DND-41 (cell line): Measurements from ENCODE around the gene OTUD7B.

Source experiments
- ATAC-seq: fragments of 200-7000 bp; cut with Tn5 transposase; 3 replicates; pipeline ENCODE4 v1.9.1; 2021; ENCODE audit warnings: low read depth; ENCODE audit not compliant: insufficient read depth
- DNase-seq: peaks from one replicate; pipeline ENCODE4 v3.0.0-alpha.2; 2020
- H2AFZ ChIP-seq: 2 replicates; pipeline ENCODE4 v1.6.0; 2012; ENCODE audit warnings: low read depth, low read length
- H3K27ac ChIP-seq: 2 replicates; pipeline ENCODE4 v1.5.1; 2012; ENCODE audit warnings: low read length, inconsistent platforms
- H3K27me3 ChIP-seq: fragments of 200-600 bp; sonication (generic); 2 replicates; pipeline ENCODE4 v1.6.0; 2012; ENCODE audit warnings: low read length, mild to moderate bottlenecking, inconsistent platforms; ENCODE audit not compliant: insufficient read depth, poor library complexity
- H3K36me3 ChIP-seq: 2 replicates; pipeline ENCODE4 v1.5.1; 2012; ENCODE audit warnings: low read length, inconsistent platforms; ENCODE audit not compliant: insufficient read depth
- H3K4me1 ChIP-seq: 2 replicates; pipeline ENCODE4 v1.5.1; 2012; ENCODE audit warnings: mild to moderate bottlenecking, low read length; ENCODE audit not compliant: insufficient read depth
- H3K4me2 ChIP-seq: 2 replicates; pipeline ENCODE4 v1.6.0; 2012; ENCODE audit warnings: mild to moderate bottlenecking, moderate library complexity, low read length, inconsistent platforms; ENCODE audit not compliant: insufficient read depth
- H3K4me3 ChIP-seq, 2 experiments: fragments of 200-600 bp in 1 of 2; shearing (Covaris generic) in 1 of 2; 2 replicates each; pipeline ENCODE4 v1.5.1; 2012 to 2016; ENCODE audit warnings: inconsistent platforms in 2 of 2, low read length in 2 of 2, mild to moderate bottlenecking in 2 of 2, low read depth in 1 of 2, moderate library complexity in 1 of 2
- H3K79me2 ChIP-seq: 2 replicates; pipeline ENCODE4 v1.6.0; 2012; ENCODE audit warnings: low read length, inconsistent platforms; ENCODE audit not compliant: insufficient read depth
- H3K9ac ChIP-seq: 2 replicates; pipeline ENCODE4 v1.6.0; 2012; ENCODE audit warnings: low read depth, mild to moderate bottlenecking, inconsistent platforms, low read length, moderate library complexity
- H3K9me3 ChIP-seq: 2 replicates; pipeline ENCODE4 v1.5.1; 2012; ENCODE audit warnings: low read length, moderate library complexity, mild to moderate bottlenecking, inconsistent platforms; ENCODE audit not compliant: insufficient read depth, severe bottlenecking
- H4K20me1 ChIP-seq: 2 replicates; pipeline ENCODE4 v1.6.0; 2012; ENCODE audit warnings: low read length; ENCODE audit not compliant: insufficient read depth
- EZH2 ChIP-seq: IDR thresholded peaks from 3 replicates; pipeline ENCODE4 v1.6.1; 2012; ENCODE audit warnings: borderline replicate concordance, low read depth, mild to moderate bottlenecking, moderate library complexity, low read length, inconsistent platforms; ENCODE audit not compliant: severe bottlenecking
- TF ChIP-seq, protein P1 (sequence below): IDR thresholded peaks from 2 replicates; pipeline ENCODE4 v1.5.1; 2012; ENCODE audit warnings: borderline replicate concordance, low read length, moderate library complexity, mild to moderate bottlenecking; ENCODE audit not compliant: poor library complexity, severe bottlenecking; ENCODE audit errors: extremely low read depth

The OTUD7B gene

DNA sequence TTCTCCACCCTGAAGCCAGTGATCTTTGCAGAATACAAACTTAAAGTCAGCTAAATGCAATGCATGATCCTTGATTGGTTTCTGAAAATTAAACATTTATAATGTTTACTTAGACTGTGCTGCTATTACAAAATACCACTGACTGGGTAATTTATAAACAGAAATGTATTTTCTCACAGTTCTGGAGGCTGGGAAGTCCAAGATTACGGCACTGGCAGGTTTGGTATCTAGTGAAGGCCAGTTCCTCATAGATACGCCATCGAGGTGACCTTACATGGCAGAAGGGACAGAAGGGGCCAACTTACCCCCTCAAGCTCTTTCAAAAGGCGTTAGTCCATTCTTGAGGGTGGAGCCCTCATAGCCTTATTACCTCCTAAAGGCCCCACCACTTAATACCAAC is 114.0 kb downstream of the OTUD7B start:
- Histone ChIP-seq H3K27ac (no peak overlapping the region), H3K9ac (no peak overlapping the region), H3K4me2 (no peak overlapping the region), H3K79me2 (peaks cover 12% of the 10 kb centered on the region), H3K9me3 (no peaks in the 10 kb centered on the region), H4K20me1 (no peaks in the 10 kb centered on the region), H2AFZ (no peak overlapping the region), H3K4me3 (no peak overlapping the region), H3K27me3 (no peaks in the 10 kb centered on the region), H3K4me1 (peaks cover 23% of the 10 kb centered on the region), H3K36me3 (peaks cover 4% of the 10 kb centered on the region; the same call in 1 of the 2 replicates)
- ATAC-seq (no peak), DNase-seq (no peak)
- no peak for TF ChIP-seq EZH2
- TF ChIP-seq, protein P1, sequence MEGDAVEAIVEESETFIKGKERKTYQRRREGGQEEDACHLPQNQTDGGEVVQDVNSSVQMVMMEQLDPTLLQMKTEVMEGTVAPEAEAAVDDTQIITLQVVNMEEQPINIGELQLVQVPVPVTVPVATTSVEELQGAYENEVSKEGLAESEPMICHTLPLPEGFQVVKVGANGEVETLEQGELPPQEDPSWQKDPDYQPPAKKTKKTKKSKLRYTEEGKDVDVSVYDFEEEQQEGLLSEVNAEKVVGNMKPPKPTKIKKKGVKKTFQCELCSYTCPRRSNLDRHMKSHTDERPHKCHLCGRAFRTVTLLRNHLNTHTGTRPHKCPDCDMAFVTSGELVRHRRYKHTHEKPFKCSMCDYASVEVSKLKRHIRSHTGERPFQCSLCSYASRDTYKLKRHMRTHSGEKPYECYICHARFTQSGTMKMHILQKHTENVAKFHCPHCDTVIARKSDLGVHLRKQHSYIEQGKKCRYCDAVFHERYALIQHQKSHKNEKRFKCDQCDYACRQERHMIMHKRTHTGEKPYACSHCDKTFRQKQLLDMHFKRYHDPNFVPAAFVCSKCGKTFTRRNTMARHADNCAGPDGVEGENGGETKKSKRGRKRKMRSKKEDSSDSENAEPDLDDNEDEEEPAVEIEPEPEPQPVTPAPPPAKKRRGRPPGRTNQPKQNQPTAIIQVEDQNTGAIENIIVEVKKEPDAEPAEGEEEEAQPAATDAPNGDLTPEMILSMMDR, result no peak

- no peak for DNase-seq
- H3K27ac ChIP-seq, result no peak overlapping the region
Observed at GRCh38 chr1:149888999-149889289, 121.6 kb downstream of the OTUD7B start.

DNA sequence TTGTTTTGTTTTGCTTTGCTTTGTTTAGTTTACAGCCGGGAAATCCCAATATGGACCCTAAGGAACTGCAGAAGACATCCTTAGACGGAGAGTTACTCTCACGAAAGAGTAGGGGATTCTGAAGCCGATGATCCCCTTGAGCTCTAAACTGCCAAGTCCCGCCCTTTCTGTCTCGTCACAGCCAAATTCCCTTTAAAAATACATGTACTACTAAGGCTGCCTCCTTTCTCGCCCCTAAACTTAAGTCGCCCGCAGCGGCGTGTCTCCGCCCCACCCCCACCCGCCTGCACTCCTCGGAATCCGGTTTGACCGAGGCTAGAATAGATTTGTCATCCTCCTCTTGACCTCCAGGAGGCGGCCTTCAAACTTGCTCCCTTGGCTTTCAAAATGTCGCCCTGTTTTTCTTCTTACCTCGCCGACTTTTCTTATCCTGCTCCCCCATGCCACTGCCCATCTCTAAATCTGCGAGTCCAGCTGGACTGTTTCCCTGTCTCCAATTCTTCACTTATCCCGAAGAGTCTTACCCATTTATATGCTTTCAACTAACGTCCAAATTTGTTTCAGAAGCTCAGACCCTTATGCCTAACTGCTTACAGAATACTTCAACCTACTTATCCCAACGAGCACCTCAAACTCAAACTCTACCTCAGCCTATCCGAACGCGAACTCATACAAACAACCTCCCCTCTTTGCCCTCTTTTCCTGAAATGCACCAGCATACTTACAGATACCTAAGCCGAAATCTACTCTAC is 122.1 kb downstream of the OTUD7B start:
- Histone ChIP-seq H3K4me1 (no peaks in the 10 kb centered on the region), H3K27ac (no peak overlapping the region), H2AFZ (no peak overlapping the region), H3K79me2 (no peaks in the 10 kb centered on the region), H3K9ac (no peak overlapping the region), H3K4me2 (no peak overlapping the region), H3K4me3 (no peak overlapping the region), H3K36me3 (no peaks in the 10 kb centered on the region), H3K9me3 (no peaks in the 10 kb centered on the region), H4K20me1 (no peaks in the 10 kb centered on the region), H3K27me3 (no peaks in the 10 kb centered on the region)
- DNase-seq (no peak), ATAC-seq (no peak)
- no peak for TF ChIP-seq EZH2

More at GRCh38 chr1:149888999-149889289, 121.6 kb downstream of the OTUD7B start:
- no peaks in the 10 kb centered on the region for H3K9me3 ChIP-seq
- H3K9ac ChIP-seq, result no peak overlapping the region
- H2AFZ ChIP-seq, result no peak overlapping the region
- no peaks in the 10 kb centered on the region for H3K79me2 ChIP-seq
- no peak for ATAC-seq
- TF ChIP-seq, protein P1, result no peak
- TF ChIP-seq EZH2, result no peak
- H3K4me3 ChIP-seq, result no peak overlapping the region
- H3K36me3 ChIP-seq, result no peaks in the 10 kb centered on the region
- no peaks in the 10 kb centered on the region for H3K4me1 ChIP-seq
- H4K20me1 ChIP-seq, result no peaks in the 10 kb centered on the region
- no peaks in the 10 kb centered on the region for H3K27me3 ChIP-seq
- no peak overlapping the region for H3K4me2 ChIP-seq
